ENCODE results near the gene HMGN3. TPM values are rescaled to one million over a fixed set of nuclear protein-coding genes. Genes with fewer than 3 reads are reported as not detected.

Gene HMGN3
- total RNA-seq, 2 donors from 2014 or later, result 25.0 to 31.5 TPM

DNA sequence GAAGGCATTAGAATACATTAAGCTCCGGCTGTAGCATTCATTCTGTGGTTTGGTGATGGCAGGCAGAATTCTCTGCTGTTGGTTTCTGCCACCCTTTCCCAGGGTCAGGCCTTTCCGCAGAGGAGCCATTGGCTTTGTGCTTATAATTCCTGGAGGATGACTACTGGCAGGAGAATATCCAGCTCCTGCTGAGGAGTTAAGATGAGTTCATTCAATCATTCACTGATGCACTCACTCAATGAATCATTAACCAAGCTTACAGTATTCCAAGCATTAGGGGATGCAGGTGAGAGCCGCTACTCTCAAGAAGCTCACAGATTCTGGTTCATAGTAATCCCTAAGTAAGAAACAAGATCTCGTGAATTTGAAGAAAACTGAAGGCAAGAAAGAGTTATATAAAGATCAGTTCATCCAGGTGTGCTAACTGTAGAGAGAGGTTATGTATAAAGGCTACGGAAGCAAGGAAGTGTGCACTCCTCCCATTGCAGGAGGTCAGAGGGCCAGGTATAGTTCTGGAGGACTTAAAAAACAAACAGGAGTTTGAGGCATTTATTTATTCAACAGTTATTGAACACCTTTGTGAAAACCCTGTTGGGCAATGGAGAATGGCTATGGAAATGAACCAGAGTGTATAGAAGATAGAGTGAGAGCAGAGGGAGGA, 75.5 kb downstream of the HMGN3 start:
- DNase-seq, result no peak
- no peak for ATAC-seq
- Mint-ChIP-seq H3K36me3 (ENCODE audit: low read depth) (no peaks in the 10 kb centered on the region), H3K4me3 (no peak overlapping the region), H3K27ac (peak overlapping the region; percentile 24), H3K4me1 (peaks cover 4% of the 10 kb centered on the region), H3K27me3 (peaks cover 13% of the 10 kb centered on the region)
- no peaks in the 10 kb centered on the region for H3K9me3 ChIP-seq (ENCODE audit: control insufficient read depth, low read length, poor library complexity, severe bottlenecking)

GRCh38 chr6:79157961-79158644, 76.4 kb downstream of the HMGN3 start:
- no peaks in the 10 kb centered on the region for H3K36me3 Mint-ChIP-seq (ENCODE audit: low read depth)

GRCh38 chr6:79152269-79152737, 82.2 kb downstream of the HMGN3 start:
- Mint-ChIP-seq H3K4me1 (no peaks in the 10 kb centered on the region), H3K27ac (no peak overlapping the region), H3K4me3 (no peak overlapping the region), H3K27me3 (no peaks in the 10 kb centered on the region), H3K36me3 (ENCODE audit: low read depth) (no peaks in the 10 kb centered on the region)
- DNase-seq (no peak), ATAC-seq (no peak)
- no peaks in the 10 kb centered on the region for H3K9me3 ChIP-seq (ENCODE audit: control insufficient read depth, low read length, poor library complexity, severe bottlenecking)

More at GRCh38 chr6:79157961-79158644, 76.4 kb downstream of the HMGN3 start:
- H3K4me3 Mint-ChIP-seq, result no peak overlapping the region
- peaks cover 4% of the 10 kb centered on the region for H3K4me1 Mint-ChIP-seq
- H3K27me3 Mint-ChIP-seq, result peaks cover 13% of the 10 kb centered on the region
- DNase-seq (no peak), ATAC-seq (no peak)
- no peak overlapping the region for H3K27ac Mint-ChIP-seq
- H3K9me3 ChIP-seq (ENCODE audit: control insufficient read depth, low read length, poor library complexity, severe bottlenecking), result no peaks in the 10 kb centered on the region

Other genes with a start within 250 kb of the HMGN3 start
- gene PHIP, start 156.4 kb downstream of the HMGN3 start, total RNA-seq, result 10 to 100 TPM; 42.5 to 44.4 TPM

Measured in T-helper 17 cell (primary cell).